Measurements from ENCODE around the gene RASSF1. TPM values are rescaled to one million over a fixed set of nuclear protein-coding genes. Genes with fewer than 3 reads are reported as not detected.

The RASSF1 gene
- total RNA-seq, 1 experiment from 2014 or later, result 20.0 TPM

DNA sequence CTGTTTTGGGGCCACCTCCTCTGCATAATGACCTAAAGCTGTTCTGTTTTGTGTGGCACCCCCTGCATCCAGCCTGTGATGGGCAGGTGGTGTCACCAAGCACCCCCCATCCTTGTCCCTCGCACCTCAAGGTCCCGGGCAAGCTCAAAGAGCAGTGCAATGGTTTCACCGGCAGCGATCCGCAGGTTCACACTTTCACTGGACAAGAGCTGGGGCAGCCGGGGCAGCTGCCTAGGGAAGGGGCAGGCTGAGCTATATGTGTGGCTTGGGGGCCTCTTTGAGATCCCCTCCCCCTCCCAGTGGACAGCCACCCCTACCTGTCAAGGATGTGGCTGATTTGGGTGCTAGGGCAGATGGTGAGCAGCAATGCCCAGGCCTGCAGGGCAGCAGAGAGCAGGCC, 51.5 kb downstream of the RASSF1 start:
- no peaks in the 10 kb centered on the region for H4K20me1 ChIP-seq (ENCODE audit: low read length)
- no peak overlapping the region for H3K9ac ChIP-seq (ENCODE audit: low read length)
- peaks cover 4% of the 10 kb centered on the region for H3F3A ChIP-seq (ENCODE audit: low read length, unreplicated experiment)
- peaks cover 6% of the 10 kb centered on the region for H3K4me1 ChIP-seq (ENCODE audit: insufficient read depth, low read length)
- no peaks in the 10 kb centered on the region for H3K27me3 ChIP-seq (ENCODE audit: low read length)
- H3K27ac ChIP-seq (ENCODE audit: low read length), result no peak overlapping the region
- BruUV-seq (replicated peaks), result no TSS peak
- TF ChIP-seq EZH2phosphoT487 (IDR thresholded peaks at IDR 0.05; ENCODE audit: borderline replicate concordance, low read length) (no peak), EZH2 (IDR thresholded peaks at IDR 0.05; ENCODE audit: low read length, unreplicated experiment) (no peak)
- TF ChIP-seq, protein P1, sequence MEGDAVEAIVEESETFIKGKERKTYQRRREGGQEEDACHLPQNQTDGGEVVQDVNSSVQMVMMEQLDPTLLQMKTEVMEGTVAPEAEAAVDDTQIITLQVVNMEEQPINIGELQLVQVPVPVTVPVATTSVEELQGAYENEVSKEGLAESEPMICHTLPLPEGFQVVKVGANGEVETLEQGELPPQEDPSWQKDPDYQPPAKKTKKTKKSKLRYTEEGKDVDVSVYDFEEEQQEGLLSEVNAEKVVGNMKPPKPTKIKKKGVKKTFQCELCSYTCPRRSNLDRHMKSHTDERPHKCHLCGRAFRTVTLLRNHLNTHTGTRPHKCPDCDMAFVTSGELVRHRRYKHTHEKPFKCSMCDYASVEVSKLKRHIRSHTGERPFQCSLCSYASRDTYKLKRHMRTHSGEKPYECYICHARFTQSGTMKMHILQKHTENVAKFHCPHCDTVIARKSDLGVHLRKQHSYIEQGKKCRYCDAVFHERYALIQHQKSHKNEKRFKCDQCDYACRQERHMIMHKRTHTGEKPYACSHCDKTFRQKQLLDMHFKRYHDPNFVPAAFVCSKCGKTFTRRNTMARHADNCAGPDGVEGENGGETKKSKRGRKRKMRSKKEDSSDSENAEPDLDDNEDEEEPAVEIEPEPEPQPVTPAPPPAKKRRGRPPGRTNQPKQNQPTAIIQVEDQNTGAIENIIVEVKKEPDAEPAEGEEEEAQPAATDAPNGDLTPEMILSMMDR (conservative IDR thresholded peaks at IDR 0.05; ENCODE audit: low read depth, low read length), result no peak
- H3K79me2 ChIP-seq (ENCODE audit: low read length), result peaks cover 32% of the 10 kb centered on the region
- no peaks in the 10 kb centered on the region for H3K9me2 ChIP-seq (replicated peaks; ENCODE audit: low read length)
- intact Hi-C loops (cut with micrococcal nuclease), result no loop called here
- no peak overlapping the region for H3K4me3 ChIP-seq (ENCODE audit: low read length)
- ATAC-seq (no peak), DNase-seq (no peak)
- POLR2A ChIA-PET (ENCODE audit: unreplicated experiment), result interaction anchor here (0.6 kb wide), 1 partner anchor 10 kb away, joined by 3 read pairs; no protein-coding TSS in a partner anchor
- CTCF ChIA-PET, result no interaction called here
- no peaks in the 10 kb centered on the region for H3K9me3 ChIP-seq (ENCODE audit: low read length)
- H3K36me3 ChIP-seq (ENCODE audit: low read depth, low read length), result peaks cover 35% of the 10 kb centered on the region
- no peak overlapping the region for H3K4me2 ChIP-seq (ENCODE audit: low read length)
- H2AFZ ChIP-seq (ENCODE audit: low read length), result no peak overlapping the region

DNA sequence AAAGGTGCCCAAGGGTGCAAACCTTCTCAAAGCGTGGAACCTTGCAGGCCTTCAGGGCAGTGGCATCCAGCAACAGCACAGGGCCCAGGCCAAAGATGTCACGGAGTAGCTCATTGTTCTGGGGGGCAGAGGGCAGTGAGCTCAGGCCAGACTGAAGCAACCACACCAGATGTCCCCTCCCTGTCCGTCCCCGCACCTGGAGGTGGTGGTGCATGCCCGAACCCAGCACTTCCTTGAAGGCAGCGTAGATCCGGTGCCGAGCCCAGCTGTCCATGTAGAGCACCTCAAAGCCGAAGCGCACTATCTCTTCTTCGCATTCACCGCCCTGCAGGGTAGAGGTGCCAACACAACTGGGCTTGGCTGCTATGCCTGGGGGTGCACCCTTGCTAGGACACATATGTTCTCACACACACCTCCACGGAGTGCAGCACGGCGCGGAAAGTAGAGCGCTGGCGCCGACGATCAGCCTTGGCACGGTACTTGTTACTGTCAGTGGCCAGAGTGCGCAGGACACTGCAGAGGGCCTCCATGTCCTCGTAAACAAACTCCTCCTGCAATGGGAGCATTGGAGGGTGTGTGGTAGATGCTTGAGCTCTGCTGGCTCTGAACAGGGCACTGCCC, 52.1 kb downstream of the RASSF1 start:
- CTCF ChIA-PET, result no interaction called here
- POLR2A ChIA-PET (ENCODE audit: unreplicated experiment), result no interaction called here
- H3K9ac ChIP-seq (ENCODE audit: low read length), result no peak overlapping the region

DNA sequence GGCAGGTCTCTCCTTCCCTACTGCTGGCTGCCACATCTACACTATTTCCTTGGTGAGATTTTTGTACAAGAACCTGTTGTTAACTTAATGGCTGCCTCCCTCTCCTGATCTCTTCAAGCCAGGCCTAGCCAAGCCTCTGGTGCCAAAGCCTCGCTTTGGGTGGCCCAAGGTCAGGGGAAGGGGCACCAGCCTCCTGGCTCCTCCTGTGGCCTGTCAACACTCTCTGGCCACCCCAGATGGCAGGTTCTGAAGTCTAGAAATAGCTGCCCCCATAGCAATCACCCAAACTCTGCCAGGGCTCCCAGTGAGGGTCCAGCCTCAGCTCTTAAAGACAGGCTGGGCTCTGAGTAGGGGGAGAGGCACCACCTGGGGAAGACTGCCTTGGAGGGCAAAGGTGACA, 53.4 kb downstream of the RASSF1 start:
- no peak overlapping the region for H3K4me2 ChIP-seq (ENCODE audit: low read length)
- intact Hi-C loops (cut with micrococcal nuclease), result no loop called here
- H3K9me3 ChIP-seq (ENCODE audit: low read length), result no peaks in the 10 kb centered on the region
- ChIA-PET CTCF (no interaction called here), POLR2A (ENCODE audit: unreplicated experiment) (no interaction called here)
- peaks cover 35% of the 10 kb centered on the region for H3K36me3 ChIP-seq (ENCODE audit: low read depth, low read length)
- no peaks in the 10 kb centered on the region; the same call in 1 of the 2 replicates for H3K4me1 ChIP-seq (ENCODE audit: insufficient read depth, low read length)
- no peak overlapping the region for H3K9ac ChIP-seq (ENCODE audit: low read length)
- no peaks in the 10 kb centered on the region for H3K9me2 ChIP-seq (replicated peaks; ENCODE audit: low read length)
- H4K20me1 ChIP-seq (ENCODE audit: low read length), result no peaks in the 10 kb centered on the region
- BruUV-seq (replicated peaks), result no TSS peak
- H3K4me3 ChIP-seq (ENCODE audit: low read length), result no peak overlapping the region
- no peaks in the 10 kb centered on the region for H3K27me3 ChIP-seq (ENCODE audit: low read length)
- peaks cover 32% of the 10 kb centered on the region for H3K79me2 ChIP-seq (ENCODE audit: low read length)
- no peak overlapping the region for H3K27ac ChIP-seq (ENCODE audit: low read length)
- no peak for DNase-seq
- no peak overlapping the region for H2AFZ ChIP-seq (ENCODE audit: low read length)
- peaks cover 4% of the 10 kb centered on the region for H3F3A ChIP-seq (ENCODE audit: low read length, unreplicated experiment)
- ATAC-seq, result no peak
- TF ChIP-seq, protein P1 (conservative IDR thresholded peaks at IDR 0.05; ENCODE audit: low read depth, low read length), result no peak
- TF ChIP-seq EZH2phosphoT487 (IDR thresholded peaks at IDR 0.05; ENCODE audit: borderline replicate concordance, low read length) (no peak), EZH2 (IDR thresholded peaks at IDR 0.05; ENCODE audit: low read length, unreplicated experiment) (no peak)

More for the DNA sequence above, 52.1 kb downstream of the RASSF1 start:
- intact Hi-C loops (cut with micrococcal nuclease), result no loop called here
- no peaks in the 10 kb centered on the region for H3K9me2 ChIP-seq (replicated peaks; ENCODE audit: low read length)
- H3K9me3 ChIP-seq (ENCODE audit: low read length), result no peaks in the 10 kb centered on the region
- H2AFZ ChIP-seq (ENCODE audit: low read length), result no peak overlapping the region
- H3K27ac ChIP-seq (ENCODE audit: low read length), result no peak overlapping the region
- no peak overlapping the region for H3K4me2 ChIP-seq (ENCODE audit: low read length)
- BruUV-seq (replicated peaks), result no TSS peak
- peaks cover 35% of the 10 kb centered on the region for H3K36me3 ChIP-seq (ENCODE audit: low read depth, low read length)
- DNase-seq (no peak), ATAC-seq (no peak)
- peaks cover 4% of the 10 kb centered on the region for H3F3A ChIP-seq (ENCODE audit: low read length, unreplicated experiment)
- no peak overlapping the region for H3K4me3 ChIP-seq (ENCODE audit: low read length)
- H3K4me1 ChIP-seq (ENCODE audit: insufficient read depth, low read length), result peaks cover 6% of the 10 kb centered on the region
- no peaks in the 10 kb centered on the region for H3K27me3 ChIP-seq (ENCODE audit: low read length)
- TF ChIP-seq EZH2phosphoT487 (IDR thresholded peaks at IDR 0.05; ENCODE audit: borderline replicate concordance, low read length) (no peak), EZH2 (IDR thresholded peaks at IDR 0.05; ENCODE audit: low read length, unreplicated experiment) (no peak)
- TF ChIP-seq, protein P1 (conservative IDR thresholded peaks at IDR 0.05; ENCODE audit: low read depth, low read length), result no peak
- H4K20me1 ChIP-seq (ENCODE audit: low read length), result no peaks in the 10 kb centered on the region
- peaks cover 32% of the 10 kb centered on the region for H3K79me2 ChIP-seq (ENCODE audit: low read length)

All from PC-3 (cell line).